Caki2 (cell line): ENCODE measurements around the gene OVCA2. TPM values are rescaled to one million over a fixed set of nuclear protein-coding genes. Genes with fewer than 3 reads are reported as not detected.

Source experiments
- DNase-seq: peaks from one replicate; pipeline ENCODE4 v3.0.0-alpha.2; 2015; ENCODE audit warnings: low read depth
- in situ Hi-C: cut with HindIII; loops from 2 replicates; pipeline ENCODE4 v1.10.0; 2016; ENCODE audit warnings: low sequenced_read_pairs, low pct_unique_long_range_greater_than_20kb, mixed read lengths
- total RNA-seq: library from RNA; depleted of rRNA; stranded (reverse); fragments of >200 nt; shearing (Covaris generic); gene quantifications from 2 replicates; pipeline ENCODE4 v1.2.3, GENCODE V29; 2014; ENCODE audit warnings: low replicate concordance; rRNA removed

OVCA2 gene
- total RNA-seq, 1 experiment from 2014 or later: 53.1 TPM

DNA sequence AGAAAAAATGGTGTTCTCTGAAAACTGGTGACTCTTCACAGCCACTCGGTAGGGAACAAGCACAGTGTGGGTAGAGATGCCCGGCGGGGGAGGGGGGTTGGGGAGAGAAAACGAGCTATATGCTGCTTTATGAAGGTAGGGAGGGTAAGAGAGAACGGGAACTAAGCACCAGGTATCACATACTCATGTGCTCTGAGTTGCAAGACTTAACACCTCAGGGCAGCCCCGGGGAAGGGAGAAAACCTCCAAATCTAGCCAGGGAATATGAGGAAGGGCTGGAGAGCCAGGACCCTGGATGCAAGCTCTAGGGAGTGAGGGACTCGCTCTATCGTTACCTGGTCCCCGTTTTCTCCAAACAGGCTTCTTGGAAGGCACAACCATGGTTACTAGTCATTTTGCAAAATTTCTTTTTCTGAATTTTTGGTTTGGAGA is 48.4 kb downstream of the OVCA2 start:
- in situ Hi-C loops: no loop called here
- no peak for DNase-seq

DNA sequence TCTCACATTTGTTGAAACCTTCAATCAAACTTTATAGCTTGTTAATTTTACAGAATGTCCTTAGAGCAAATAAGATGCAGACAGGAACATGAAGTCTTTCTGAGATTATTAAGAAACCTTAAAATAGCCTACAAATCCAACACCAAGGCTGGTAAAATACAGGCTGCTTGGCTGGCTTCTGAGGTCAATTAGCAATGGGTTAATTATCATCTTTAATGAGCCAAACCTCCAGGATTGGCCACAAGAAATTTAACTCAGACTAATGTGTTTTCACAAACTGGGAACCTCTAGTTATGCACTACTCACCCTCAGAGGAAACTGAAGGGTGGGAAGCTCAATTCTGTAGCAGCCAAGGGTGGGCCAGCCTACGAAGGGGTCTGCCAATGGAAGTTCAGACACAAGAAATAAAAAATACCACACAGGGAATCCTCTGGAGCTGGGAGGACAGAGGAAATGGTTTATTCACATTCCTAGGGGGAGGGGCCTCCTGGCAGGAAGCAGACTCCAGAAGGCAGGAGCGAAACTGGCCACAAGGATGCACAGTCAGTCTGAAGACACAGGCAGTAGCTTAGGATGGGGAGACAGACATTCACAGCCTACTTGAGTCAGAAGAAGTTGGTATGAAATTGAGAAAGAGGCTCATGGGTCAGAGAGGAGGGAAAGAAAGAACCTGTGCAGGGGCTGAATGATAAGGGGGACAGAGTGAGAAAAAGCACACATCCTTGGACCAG is 49.1 kb downstream of the OVCA2 start:
- in situ Hi-C loops: no loop called here
- peak; percentile 21 for DNase-seq

DNA sequence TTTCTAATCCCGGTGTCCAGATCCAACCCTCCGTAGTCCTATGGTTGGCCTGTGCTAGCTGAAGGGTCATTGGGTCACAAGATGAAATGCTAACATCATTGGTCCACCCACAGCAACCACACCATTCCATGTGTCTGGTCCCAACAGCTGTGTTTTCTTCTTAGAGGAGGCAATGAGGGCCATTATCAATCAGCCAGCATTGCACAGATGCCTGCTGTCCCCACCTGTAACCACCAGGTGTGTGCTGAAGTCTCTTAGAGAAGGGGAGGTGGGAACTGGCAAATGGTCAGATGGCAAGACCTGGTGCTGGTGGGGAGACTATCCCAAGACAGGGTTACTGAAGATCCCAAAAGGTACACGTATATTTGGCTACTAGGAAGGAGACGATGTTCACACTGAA is 50.4 kb downstream of the OVCA2 start:
- no peak for DNase-seq
- in situ Hi-C loops: no loop called here

Other genes starting within 250 kb of the OVCA2 start
- gene SMYD4, start 212.1 kb upstream of the OVCA2 start, total RNA-seq: 4.7 and 18.3 TPM in 2 replicates
- 62.7 and 68.7 TPM in 2 replicates for gene RPA1, start 212.0 kb upstream of the OVCA2 start, total RNA-seq
- gene RTN4RL1, start 16.7 kb upstream of the OVCA2 start, total RNA-seq: 8.1 and 12.2 TPM in 2 replicates
- gene DPH1, start 11.9 kb upstream of the OVCA2 start, total RNA-seq: 11.1 and 20.5 TPM in 2 replicates
- gene HIC1, start 13.1 kb downstream of the OVCA2 start, total RNA-seq: not detected in 2 replicates